Iris pigment epithelial cell (primary cell): Measurements from ENCODE around the gene PKP1.
A peak's percentile ranks its signal among the peaks of the same experiment; 100 is the strongest.

Source experiments
- DNase-seq: peaks from one replicate; pipeline ENCODE4 v3.0.0-alpha.2; 2011; ENCODE audit warnings: low read depth

Gene PKP1

DNA sequence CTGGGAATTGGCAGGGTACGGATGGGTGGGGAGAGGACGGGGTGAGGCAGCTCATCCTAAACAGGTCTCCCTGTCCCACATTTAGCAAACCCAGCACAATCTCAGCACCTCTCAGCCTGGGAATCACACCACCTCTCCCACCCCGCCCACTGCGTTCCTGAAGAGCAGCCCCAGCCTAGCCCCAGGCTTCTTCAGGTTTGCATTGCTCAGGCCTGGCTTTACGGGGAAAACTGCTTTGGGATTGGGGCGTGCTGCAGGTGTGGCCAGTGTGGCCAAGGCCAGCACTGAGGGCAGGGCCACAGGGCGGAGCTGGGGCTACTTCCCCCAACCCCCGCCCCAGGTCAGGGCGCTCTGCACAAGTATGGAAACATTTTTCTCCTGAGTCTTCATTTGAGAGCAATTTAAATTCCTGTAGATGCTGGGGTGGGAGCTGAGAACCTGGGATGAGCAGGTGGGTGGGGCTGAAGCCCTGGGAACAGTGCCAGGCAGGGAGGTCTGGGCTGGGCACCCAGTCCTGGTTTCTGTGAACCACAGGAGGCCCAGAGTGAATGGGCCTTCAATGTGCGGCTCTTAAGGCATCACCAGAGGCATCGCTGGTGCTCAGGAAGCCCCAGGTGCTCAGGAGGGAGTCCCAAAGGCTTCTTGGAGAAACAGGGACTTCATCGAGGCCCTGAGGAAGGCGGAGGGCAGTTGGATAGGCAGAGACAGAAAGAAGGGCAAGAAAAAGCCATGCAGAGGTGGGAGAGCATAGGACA lies 70.1 kb downstream of the PKP1 start:
- no peak for DNase-seq

- no peak for DNase-seq
Observed at GRCh38 chr1:201354151-201354900, 71.0 kb downstream of the PKP1 start.

DNA sequence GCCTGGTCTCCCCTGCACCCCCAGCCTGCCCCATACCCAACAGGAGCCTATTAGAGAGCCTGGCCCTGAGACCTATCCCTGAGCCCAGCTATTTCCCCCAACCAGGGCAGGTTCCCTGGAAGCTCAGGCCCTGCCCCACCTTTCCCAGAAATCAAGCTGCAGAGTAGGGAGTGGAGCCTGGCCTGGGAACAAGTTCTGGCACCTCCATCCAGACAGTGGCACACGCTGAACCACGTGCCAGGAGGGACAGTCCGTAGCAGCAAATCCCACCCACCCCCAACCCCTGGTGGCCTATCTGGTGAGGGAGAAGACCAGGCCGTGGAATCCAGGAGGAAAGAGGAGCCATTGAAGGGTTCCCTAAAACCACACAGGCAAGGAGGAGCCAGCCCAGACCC lies 71.6 kb downstream of the PKP1 start:
- DNase-seq = no peak

DNA sequence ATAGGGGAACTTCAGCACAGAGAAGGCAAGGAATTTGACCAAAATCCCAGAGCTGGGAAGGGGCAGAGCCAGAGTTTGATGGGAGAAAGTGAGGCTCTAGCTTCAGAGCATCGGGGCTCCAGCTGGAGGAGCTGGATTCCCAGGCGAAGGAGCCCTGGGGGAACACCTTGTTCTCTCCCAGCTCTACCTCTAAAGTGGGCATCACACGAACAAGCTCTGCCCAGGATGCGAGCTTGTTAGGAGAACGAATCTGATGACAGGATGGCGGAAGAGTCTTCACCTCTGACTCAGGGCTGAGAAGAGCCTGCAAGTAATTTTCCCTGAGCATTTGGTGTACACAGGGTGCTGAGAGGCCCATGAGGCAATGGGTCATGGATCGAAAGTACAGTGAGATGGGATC lies 72.2 kb downstream of the PKP1 start:
- DNase-seq = no peak

DNA sequence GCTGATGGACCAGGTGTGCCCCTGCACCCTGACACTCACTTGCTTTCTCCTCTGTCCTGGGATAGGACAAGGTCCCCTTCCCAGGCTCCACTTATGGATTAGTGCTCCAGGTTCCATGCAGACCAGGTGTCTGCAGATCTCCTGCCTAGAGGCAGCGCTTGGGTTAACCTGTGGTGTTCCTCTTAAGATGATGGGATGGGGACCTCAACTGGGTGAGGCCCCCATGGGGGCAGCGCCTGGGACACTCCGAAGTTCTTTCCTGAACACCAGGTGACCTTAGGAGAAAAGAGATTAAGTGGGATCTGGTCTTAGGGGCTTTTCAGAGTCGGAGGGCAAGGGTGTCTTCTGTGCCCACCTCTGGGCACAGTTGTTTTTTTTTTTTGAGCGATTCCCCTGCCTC lies 72.9 kb downstream of the PKP1 start:
- DNase-seq = no peak

DNA sequence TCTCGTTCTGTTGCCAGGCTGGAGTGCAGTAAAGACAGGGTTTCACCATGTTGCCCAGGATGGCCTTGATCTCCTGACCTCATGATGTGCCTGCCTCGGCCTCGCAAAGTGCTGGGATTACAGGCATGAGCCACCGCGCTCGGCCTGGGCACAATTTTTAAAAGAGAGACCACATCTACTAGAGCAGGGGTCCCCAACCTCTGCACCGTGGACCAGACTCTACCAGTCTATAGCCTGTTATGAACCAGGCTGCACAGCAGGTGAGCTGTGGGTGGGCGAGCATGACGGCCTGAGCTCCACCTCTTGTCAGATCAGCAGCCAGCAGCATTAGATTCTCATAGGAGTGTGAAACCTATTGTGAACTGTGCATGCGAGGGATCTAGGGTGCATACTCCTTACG lies 73.4 kb downstream of the PKP1 start:
- no peak for DNase-seq

DNA sequence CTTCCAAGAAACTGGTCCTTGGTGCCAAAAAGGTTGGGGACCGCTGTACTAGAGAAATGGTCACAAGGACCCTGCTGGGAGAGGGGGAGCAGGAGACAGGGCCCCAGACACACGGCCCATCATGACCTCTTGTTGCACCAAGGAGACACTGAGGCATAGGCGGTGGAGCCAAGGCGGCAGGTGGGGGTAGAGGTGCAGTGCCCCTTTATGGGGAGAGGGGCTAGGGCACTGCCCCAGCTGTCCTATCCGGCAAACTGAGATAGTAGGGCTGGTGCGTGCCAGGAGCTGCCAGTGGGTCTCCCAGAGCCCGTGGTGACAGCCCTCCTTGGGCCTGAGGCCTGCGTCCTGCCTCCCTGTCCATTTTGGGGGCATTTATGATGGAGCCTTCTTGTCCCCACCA lies 73.9 kb downstream of the PKP1 start:
- no peak for DNase-seq

DNA sequence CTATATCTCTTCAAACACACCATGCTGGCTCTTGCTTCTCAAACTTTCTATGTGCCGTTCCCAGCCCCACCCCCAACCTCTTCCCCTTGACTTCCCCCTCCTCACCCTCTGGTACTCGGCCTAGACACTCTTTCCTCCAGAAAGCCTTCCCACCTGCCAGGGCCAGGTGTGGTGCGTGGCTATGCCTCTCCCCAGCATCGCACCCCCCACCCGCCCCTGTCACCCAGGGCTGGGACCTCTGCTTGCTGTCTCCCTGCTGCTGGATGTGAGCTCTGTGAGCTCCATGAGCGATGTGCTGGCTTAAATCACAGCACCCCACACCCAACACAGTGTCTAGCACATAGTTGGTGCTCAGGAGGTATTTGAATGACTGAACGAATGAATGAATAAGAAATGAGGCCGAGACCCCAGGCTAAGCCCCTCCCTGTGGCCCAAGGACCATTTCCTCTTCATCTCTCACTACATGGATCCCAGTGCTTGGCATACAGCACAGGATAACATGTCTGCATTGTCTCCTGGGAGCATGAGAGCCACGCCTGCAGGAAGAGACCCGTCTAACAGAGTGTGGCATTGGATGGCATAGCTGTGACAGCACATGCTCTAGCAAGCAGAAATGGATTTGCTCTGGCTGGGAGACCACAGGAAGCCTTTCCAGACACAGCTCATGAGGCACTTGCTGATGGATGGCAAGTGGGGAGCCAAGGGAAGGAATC lies 74.5 kb downstream of the PKP1 start:
- DNase-seq = no peak

DNA sequence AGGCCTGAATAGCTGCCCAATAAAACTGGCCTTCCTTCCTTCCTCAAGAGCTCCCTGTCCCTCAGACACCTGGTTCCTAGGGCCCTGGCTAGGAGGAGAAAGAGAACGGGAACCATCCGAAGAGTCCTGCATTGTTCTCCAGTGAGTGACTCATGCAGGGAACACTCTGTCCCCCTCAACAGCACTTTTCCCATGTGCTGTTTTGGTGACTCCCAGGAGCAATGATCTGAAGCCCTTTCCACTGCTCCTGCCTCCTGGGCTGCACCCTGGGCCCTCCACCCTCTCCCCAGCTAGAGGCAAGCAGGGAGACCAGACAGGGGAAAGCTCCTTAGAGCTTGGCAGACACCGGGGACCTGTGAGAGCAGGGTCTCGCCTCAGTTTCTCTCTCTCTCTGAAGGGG lies 75.3 kb downstream of the PKP1 start:
- no peak for DNase-seq

- no peak for DNase-seq
Observed at GRCh38 chr1:201359031-201359872, 75.9 kb downstream of the PKP1 start.

DNA sequence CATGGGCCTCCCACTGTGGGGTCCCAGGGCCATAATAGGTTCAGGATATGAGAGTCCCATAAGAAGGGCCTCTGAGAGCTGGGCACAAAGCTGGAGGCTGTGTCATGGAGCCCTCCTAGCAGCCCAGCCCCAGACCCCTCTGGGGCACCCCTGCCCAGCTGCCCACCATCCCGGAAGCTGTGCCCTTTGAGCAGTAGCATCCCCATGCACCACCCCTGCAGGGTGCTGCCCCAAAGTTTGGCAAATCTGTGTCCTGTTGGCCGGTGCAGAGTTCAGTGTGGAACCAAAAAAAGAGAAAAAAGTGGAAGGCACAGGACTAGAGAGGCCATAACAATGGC lies 76.5 kb downstream of the PKP1 start:
- no peak for DNase-seq

- no peak for DNase-seq
Observed at GRCh38 chr1:201360486-201360885, 77.2 kb downstream of the PKP1 start.

DNA sequence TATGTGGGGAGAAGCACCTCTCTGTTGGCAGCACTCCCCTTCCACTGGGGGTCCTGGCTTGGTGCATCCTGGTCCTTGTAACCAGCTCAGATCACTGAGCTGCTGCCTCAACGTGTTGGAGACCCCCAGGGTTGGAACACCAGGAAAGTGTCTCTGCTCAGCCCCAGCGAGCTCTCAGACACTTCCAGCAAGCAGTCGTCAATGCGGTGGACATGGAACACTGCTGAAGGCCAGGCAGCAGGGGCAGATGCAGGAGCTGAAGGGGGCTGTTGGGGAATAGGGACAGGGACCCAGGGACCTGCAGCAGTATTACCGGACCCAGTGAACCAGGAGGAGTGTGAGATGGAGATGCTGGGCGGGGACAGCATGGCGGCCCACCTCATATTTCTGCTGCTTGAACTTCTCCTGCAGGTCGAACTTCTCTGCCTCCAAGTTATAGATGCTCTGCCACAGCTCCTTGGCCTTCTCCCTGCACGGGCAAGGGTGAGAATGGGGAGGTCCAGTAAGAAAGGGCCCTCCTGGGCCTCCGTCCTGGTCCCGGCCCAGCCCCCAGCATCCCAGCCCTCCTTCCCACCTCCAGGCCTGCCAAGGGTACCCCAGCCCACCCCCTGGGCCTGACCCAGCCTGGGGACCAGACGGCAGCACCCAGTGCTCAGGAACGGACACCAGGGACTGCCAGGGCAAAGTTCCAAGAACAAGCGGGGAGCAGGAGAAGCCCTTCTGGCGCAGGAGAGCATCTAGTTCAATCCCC lies 77.8 kb downstream of the PKP1 start:
- DNase-seq = no peak

DNA sequence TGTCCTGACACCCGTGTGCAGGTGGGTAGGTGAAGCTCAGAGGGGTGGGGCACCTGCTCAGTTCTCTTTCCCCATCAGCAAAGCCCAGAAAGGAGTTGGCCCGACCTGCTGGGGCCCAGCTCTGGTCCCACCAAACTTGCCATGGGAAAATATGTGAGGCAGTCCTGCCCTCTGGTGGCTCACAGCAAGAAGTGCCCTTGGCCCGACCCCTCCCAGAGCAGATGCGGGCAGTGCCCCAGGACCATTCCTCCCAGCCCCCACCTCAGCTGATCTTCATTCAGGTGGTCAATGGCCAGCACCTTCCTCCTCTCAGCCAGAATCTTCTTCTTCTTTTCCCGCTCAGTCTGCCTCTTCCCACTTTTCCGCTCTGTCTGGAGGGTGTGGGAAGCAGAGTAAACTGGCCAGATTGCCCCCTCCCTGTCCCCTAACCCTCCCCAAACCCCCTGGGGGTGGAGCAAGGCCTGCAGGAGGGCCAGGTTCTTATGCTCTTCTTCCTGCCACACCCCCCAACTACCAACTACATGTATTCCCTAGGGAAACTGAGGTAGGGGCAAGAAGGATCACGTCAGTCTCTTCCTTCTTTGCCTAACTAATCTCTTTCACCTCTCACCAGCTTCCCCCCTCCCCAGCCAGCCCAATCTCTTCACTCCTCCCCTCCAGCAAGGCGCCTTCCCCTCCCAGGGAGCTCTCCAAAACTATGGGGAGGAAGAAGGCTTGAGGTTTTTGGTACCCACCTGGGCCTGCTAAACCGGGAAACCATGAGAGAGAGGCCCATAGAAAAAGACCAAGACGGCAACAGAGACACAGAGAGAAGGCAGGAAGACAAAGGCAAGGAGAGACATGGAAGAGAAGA lies 78.6 kb downstream of the PKP1 start:
- DNase-seq = peak; percentile 29

- DNase-seq = no peak
Observed at GRCh38 chr1:201362906-201363305, 79.6 kb downstream of the PKP1 start.

DNA sequence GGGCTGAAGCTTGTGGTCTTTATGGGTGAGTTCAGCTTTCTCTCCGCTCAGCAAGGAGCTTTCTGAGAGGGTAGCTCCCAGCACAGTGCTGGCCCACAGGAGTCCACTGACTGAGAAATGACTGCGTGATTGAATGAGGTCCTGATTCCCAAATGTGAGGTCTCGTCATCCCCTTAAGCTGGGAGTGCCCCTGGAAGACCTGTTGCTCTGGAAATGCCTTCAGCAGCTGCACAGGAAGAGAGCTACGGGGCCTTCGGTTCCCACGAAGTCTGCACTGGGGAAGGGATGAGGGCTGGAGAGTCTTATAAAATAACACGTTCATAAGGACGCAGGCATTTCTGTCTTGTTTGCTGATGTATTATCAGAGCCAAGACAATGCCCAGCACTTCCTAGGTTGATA lies 80.2 kb downstream of the PKP1 start:
- no peak for DNase-seq

DNA sequence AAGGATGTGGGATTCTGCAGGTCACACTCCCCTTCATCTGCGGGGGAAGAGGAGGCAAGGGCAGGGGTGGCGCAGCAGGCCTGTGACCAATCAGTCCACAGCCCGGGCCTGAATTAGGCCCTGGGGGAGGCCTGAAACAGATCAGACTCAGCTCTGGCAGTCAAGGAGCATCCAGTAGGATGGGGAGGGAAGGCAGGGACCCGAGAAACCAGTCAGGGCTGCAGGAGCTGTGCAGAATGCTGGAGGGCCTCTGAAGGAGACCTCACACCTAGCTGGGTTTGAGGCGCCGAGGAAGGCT lies 81.5 kb downstream of the PKP1 start:
- no peak for DNase-seq

GRCh38 chr1:201365251-201365650 lies 81.9 kb downstream of the PKP1 start:
- no peak for DNase-seq

- DNase-seq = no peak
Observed at GRCh38 chr1:201366696-201367095, 83.4 kb downstream of the PKP1 start.

DNA sequence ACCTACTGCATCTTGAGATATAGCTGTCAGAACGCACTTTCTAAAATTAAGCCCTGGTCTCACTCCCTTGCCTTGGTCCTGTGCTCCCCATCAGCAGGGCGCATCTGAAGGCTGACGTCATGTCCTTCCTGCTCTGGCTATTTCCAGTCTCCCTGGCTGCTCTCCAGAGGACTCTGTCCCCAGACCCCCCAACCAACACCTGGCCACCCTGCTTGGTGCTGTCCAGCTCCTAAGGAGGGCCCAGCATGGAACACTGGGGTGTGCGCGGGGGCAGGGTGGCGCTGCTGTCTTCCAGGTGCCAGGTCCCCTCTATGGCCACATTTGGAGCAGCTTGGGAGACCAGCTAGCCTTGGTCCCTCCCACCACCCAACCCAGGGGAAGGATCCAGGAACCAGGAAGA lies 85.9 kb downstream of the PKP1 start:
- DNase-seq = no peak

DNA sequence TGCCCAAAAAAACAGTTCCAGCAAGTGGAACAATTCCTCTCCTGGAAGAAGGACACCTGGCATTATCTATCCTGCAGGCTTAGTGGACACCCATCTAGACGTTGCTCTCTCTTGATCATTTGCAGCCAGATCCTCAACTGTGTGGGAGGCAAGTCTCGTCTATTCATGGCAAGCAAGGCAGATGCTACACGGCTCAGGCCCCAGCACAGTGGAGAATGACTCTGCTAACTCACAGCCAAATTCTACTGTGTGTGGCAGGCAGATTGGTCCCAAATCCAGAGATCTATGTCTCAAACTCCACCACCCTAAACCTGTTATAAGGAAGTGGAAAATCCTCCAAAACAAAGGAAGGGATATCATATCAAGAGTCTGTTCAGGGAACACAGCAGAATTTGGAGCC lies 87.2 kb downstream of the PKP1 start:
- no peak for DNase-seq
